SJSA1 (cell line): ENCODE data around the gene EBF4. TPM values are rescaled to one million over a fixed set of nuclear protein-coding genes. Genes with fewer than 3 reads are reported as not detected.
A peak's percentile ranks its signal among the peaks of the same experiment; 100 is the strongest.

ENCODE experiments used
- DNase-seq, 2 experiments: peaks; one replicate each; pipeline ENCODE4 v3.0.0-alpha.2; 2015 to 2020; ENCODE audit warnings: low spot score in 2 of 2, low read depth in 1 of 2
- H3K27ac ChIP-seq: fragments of 250-450 bp; sonication (Bioruptor Pico); 2 replicates; pipeline ENCODE4 v1.5.1; 2020; ENCODE audit warnings: mild to moderate bottlenecking, moderate library complexity
- H3K27me3 ChIP-seq: fragments of 250-450 bp; sonication (Bioruptor Pico); replicated peaks from 2 replicates; pipeline ENCODE4 v1.5.1; 2020; ENCODE audit warnings: mild to moderate bottlenecking, moderate library complexity
- H3K36me3 ChIP-seq: fragments of 250-450 bp; sonication (Bioruptor Pico); 2 replicates; pipeline ENCODE4 v1.5.1; 2020; ENCODE audit warnings: mild to moderate bottlenecking
- H3K4me1 ChIP-seq: fragments of 250-450 bp; sonication (Bioruptor Pico); replicated peaks from 2 replicates; pipeline ENCODE4 v1.6.1; 2021; ENCODE audit warnings: mild to moderate bottlenecking
- H3K4me3 ChIP-seq: fragments of 250-450 bp; sonication (Bioruptor Pico); 2 replicates; pipeline ENCODE4 v1.5.1; 2020; ENCODE audit warnings: mild to moderate bottlenecking
- H3K9me3 ChIP-seq: fragments of 250-450 bp; sonication (Bioruptor Pico); replicated peaks from 2 replicates; pipeline ENCODE4 v1.5.1; 2020; ENCODE audit warnings: mild to moderate bottlenecking
- total RNA-seq: library from RNA; depleted of rRNA; stranded (reverse); fragments of >200 nt; shearing (Covaris generic); gene quantifications from 2 replicates; pipeline ENCODE4 v1.2.3, GENCODE V29; 2014

EBF4 gene
- total RNA-seq, 1 experiment from 2014 or later = 4.4 TPM

DNA sequence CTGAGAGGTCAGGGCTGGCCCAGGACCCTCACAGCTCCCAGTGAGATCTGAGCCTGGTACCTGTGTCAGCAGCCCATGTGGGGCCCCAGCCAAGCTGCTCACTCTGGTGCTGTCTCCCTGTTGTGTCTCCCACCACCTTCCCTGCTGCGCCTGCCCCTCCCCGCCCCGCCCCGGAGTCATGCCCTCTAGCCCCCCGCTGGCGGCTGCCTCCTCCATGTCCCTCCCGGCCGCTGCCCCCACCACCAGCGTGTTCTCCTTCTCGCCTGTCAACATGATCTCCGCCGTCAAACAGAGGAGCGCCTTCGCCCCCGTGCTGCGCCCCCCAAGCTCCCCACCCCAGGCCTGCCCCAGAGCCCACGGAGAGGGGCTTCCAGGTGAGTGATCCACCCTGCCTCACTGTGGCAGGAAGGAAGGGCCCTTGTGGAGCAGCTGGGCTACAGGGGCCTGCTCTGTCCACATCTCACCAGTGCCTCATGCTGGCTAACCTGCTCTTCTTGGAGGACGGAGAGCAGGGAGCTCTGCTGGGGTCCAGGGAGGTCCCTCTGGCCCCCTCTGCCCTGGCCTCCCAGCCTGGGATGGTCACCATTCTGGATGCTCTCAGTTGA is 63.0 kb downstream of the EBF4 start:
- no peak overlapping the region for H3K27ac ChIP-seq
- no peak overlapping the region for H3K4me3 ChIP-seq
- peaks cover 8% of the 10 kb centered on the region; the same call in 1 of the 2 replicates for H3K9me3 ChIP-seq
- peaks cover 26% of the 10 kb centered on the region for H3K4me1 ChIP-seq
- no peaks in the 10 kb centered on the region; the same call in 1 of the 2 replicates for H3K27me3 ChIP-seq
- peaks cover 10% of the 10 kb centered on the region; the same call in 1 of the 2 replicates for H3K36me3 ChIP-seq
- DNase-seq = no peak

DNA sequence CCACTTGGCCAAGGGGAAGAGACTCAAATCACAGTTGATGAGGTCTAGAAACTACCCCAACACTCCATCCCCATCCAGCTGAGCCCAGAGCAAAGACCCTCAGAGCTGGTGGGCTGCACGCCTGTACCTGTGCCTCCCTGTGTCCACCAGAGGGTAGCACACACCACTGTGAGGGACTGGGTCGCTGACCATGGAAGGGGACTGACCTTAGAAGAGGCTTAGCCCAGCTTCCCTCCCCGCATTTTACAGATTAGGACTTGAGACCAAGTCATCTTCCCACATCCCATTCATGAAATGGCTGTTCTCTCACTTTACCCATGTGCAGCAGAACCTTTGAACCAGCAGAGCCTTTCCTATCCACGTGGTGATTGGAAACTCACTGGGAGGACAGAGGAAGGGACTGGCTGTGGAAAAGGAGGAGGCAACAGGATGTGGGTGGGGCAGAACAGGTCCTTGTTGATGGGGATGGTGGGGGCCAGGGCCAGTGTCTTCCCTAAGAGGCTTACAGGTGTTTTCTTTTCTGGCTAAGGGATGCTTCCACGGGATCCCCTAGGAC is 63.6 kb downstream of the EBF4 start:
- H3K36me3 ChIP-seq = peaks cover 10% of the 10 kb centered on the region; the same call in 1 of the 2 replicates
- peak; percentile 26 to 62 for DNase-seq
- H3K4me1 ChIP-seq = peaks cover 21% of the 10 kb centered on the region
- H3K27ac ChIP-seq = no peak overlapping the region
- H3K9me3 ChIP-seq = peaks cover 8% of the 10 kb centered on the region; the same call in 1 of the 2 replicates
- no peaks in the 10 kb centered on the region for H3K27me3 ChIP-seq
- H3K4me3 ChIP-seq = no peak overlapping the region

DNA sequence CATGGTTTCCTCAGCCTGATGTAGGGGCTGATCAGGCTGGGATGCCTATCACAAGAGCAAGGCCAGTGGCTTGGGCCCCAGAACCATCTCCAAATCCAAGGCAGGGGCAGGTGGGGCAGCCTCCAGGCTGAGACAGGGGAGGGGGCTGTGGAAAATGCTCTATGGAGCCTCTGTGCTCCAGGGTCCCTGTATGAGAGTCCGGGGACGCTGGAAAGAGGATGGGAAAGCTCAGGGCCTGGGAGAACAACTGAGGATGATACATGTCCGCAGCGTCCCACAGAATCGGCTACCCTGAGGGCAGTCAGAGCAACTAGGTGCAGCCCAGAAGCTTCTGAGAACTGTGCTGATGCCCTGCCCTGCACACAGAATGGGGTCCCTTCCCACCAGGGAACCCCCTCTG is 64.4 kb downstream of the EBF4 start:
- peaks cover 7% of the 10 kb centered on the region; the same call in 1 of the 2 replicates for H3K36me3 ChIP-seq
- peaks cover 8% of the 10 kb centered on the region; the same call in 1 of the 2 replicates for H3K9me3 ChIP-seq
- no peak overlapping the region for H3K4me3 ChIP-seq
- H3K4me1 ChIP-seq = peaks cover 13% of the 10 kb centered on the region
- no peak for DNase-seq
- no peak overlapping the region for H3K27ac ChIP-seq
- H3K27me3 ChIP-seq = no peaks in the 10 kb centered on the region

DNA sequence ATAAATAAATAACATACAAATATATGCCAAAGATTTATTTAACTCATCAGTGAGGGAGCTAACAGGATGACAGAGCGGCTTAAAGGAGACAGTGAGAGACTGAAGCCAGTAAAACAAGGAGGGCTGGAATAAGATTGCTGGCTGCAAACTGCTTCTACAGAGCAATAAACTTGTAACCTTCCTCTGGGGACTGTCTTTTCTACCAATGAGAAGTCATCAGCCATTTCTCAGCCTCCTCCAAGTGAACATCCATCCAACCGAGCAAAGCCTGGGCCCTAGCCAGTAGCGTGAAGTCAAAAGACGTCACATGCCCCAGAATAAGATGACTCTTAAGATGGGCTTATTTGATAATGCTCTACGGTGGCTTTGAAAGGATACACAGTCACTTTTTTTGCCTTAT is 65.4 kb downstream of the EBF4 start:
- peaks cover 5% of the 10 kb centered on the region; the same call in 1 of the 2 replicates for H3K9me3 ChIP-seq
- H3K4me3 ChIP-seq = no peak overlapping the region
- peaks cover 3% of the 10 kb centered on the region for H3K4me1 ChIP-seq
- no peaks in the 10 kb centered on the region for H3K27me3 ChIP-seq
- no peak overlapping the region for H3K27ac ChIP-seq
- DNase-seq = no peak
- H3K36me3 ChIP-seq = no peaks in the 10 kb centered on the region; the same call in 1 of the 2 replicates

DNA sequence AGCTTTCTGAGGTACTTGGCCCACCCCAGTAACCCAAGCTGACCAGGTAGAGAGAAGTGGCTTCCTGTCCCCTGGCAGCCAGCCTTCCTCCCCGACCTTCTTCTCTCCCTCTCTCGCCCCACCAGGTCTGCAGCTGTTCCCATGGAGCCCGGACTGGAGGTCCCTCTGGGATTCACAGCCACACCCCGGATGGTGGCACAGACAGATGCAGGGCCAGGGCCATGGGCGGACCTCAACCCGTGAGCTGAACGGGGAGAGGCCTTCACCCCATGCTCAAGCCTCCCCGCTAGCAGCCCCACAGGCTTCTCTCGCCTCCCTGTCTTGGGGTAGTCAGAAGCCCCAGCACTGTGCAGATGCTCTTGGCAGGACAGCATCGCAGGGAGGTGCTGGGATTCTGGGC is 66.6 kb downstream of the EBF4 start:
- H3K4me1 ChIP-seq = no peaks in the 10 kb centered on the region
- H3K27ac ChIP-seq = no peak overlapping the region
- H3K27me3 ChIP-seq = no peaks in the 10 kb centered on the region

DNA sequence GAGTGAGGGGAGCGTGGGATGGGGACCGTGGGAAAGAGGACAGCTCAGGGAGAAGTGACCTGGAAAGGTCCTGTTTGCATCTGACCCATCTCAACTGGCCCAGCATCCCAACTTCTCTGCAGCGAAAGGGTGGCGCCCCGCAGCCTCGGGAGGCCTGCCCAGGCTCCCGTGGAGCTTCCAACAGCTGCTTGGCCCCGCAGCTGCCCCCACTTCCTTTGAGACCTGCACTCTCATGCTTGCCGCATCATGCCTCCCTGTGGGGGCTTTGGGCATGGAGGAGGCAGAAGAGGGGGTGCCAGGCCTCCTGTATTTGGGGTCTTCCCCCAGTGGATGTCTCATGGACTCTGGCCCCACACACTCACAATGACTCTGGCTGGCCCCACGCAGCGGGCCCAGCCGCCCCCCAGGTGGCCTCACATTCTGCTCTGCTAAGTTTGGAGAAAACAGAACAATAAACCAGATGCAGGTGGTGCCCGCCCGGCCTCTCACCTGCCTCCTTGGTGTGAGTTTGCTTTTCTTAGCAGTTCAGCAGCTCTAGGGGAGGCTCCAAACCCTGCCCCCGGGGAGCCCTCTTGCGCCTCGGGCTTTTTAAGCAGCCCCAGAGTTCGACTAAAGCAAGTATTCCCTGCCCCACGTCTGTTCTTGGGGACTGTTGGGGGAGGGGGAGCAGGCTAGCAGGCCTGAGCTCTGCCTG is 67.2 kb downstream of the EBF4 start:
- no peaks in the 10 kb centered on the region for H3K27me3 ChIP-seq
- H3K36me3 ChIP-seq = no peaks in the 10 kb centered on the region
- H3K4me1 ChIP-seq = no peaks in the 10 kb centered on the region
- H3K9me3 ChIP-seq = peaks cover 5% of the 10 kb centered on the region; the same call in 1 of the 2 replicates
- H3K4me3 ChIP-seq = no peak overlapping the region
- DNase-seq = no peak
- H3K27ac ChIP-seq = no peak overlapping the region

More for the DNA sequence above, 66.6 kb downstream of the EBF4 start:
- Histone ChIP-seq H3K4me3 (no peak overlapping the region), H3K36me3 (no peaks in the 10 kb centered on the region), H3K9me3 (peaks cover 5% of the 10 kb centered on the region; the same call in 1 of the 2 replicates)
- no peak for DNase-seq

DNA sequence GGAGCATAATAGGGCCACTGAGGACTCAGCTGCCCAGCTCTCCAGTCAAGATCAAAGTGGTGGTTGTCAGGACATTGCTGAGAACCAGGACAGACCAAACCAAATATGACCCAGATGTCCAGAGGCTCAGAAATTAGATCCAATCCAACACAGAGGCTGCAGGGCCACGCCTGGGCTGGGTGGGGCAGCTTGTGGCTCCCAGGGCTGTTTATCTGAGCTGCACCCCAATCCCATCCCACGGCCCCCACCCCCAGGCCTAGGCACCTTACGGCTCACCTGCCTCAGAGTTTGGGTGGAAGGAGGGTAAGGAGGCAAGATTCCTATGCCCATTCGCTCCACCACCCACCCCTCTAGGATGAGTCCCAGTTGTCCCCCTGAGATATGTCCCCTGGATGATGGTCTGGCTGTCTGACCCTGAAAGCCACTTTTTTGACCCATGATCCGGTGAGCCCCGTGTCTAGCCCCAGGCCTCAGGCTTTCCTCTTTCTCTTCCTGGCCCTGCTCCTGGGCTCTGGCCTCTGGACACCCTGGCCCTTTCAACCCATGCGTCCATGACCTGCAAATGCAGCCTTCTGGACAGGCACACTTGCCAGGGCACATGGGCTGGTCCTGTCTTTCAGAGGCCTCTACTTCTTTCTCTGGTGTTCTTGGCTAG is 67.8 kb downstream of the EBF4 start:
- H3K4me3 ChIP-seq = no peak overlapping the region
- no peaks in the 10 kb centered on the region for H3K4me1 ChIP-seq
- no peak overlapping the region for H3K27ac ChIP-seq
- H3K36me3 ChIP-seq = no peaks in the 10 kb centered on the region
- DNase-seq = no peak
- H3K27me3 ChIP-seq = 0 out of 2 replicates have a peak, but pooled peaks cover under 1% of the 10 kb centered on the region
- H3K9me3 ChIP-seq = peaks cover 5% of the 10 kb centered on the region; the same call in 1 of the 2 replicates

DNA sequence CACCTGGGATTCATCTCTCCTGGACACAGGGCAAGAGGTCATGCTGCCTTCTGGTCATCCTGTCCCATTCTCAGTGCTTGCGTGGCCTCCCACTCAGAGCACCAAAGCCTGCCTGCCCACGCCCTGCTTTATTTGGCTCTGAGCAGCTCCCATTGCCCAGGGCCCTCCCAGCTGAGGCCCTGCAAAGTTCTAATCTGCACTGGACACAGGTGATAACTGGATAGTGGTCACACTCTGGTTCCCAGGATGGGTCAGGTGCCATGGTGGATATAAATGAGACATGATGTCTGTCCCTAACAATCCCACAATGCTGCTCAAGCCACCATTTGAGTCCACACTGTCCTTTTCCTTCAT is 68.3 kb downstream of the EBF4 start:
- Histone ChIP-seq H3K27me3 (0 out of 2 replicates have a peak, but pooled peaks cover 4% of the 10 kb centered on the region), H3K27ac (no peak overlapping the region), H3K36me3 (no peaks in the 10 kb centered on the region), H3K4me1 (no peaks in the 10 kb centered on the region), H3K9me3 (peaks cover 4% of the 10 kb centered on the region; the same call in 1 of the 2 replicates), H3K4me3 (no peak overlapping the region)
- no peak for DNase-seq

DNA sequence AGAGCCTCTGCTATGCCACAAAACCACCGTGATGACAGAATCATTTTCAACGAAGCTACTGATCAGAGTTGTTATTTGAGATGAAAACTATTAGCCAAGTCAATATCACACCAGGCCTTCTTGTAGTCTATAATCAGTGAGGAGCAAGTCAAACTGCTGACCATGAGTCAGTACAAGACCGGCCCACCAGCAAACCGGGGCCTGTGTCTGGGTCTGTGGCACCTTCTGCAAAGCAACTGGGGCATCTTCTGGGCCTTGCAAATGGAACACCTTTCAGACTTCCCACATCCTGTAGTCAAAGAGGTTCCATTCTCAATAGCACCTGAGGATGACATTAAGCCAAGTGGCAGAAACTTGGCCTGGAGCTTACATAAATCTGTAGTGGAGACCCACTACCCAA is 69.3 kb downstream of the EBF4 start:
- Histone ChIP-seq H3K4me1 (no peaks in the 10 kb centered on the region), H3K36me3 (no peaks in the 10 kb centered on the region), H3K27ac (no peak overlapping the region), H3K9me3 (no peaks in the 10 kb centered on the region), H3K4me3 (no peak overlapping the region), H3K27me3 (0 out of 2 replicates have a peak, but pooled peaks cover 7% of the 10 kb centered on the region)
- no peak for DNase-seq

DNA sequence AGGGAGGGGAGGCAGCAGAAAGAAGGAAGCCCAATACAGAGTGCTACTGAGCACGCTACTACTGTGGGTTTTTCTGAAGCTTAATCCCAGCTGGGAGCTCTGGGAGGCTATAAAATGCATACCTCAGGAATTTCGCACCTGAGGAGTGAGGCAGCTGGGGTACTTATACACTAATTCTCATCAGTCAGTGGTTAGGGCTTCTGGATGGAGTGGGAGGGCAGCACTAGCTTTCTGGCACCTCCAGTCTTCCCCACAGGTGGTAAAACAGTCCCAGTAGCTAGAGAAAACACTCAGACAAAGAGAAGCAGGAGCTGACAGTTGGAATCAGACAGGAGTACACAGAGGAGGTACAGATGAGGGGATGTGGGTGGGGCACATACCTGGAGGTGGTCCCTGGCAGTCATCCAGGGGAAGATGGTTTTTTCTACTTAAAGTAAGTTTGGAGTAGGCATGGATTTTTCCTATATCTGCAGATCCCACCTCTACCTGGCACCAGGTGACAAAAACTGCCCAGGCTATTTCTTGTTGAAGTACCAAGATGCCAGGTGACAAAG is 70.1 kb downstream of the EBF4 start:
- H3K27ac ChIP-seq = no peak overlapping the region
- no peak overlapping the region for H3K4me3 ChIP-seq
- DNase-seq = no peak
- H3K4me1 ChIP-seq = no peaks in the 10 kb centered on the region
- H3K36me3 ChIP-seq = no peaks in the 10 kb centered on the region
- 0 out of 2 replicates have a peak, but pooled peaks cover 7% of the 10 kb centered on the region for H3K27me3 ChIP-seq
- no peaks in the 10 kb centered on the region for H3K9me3 ChIP-seq

DNA sequence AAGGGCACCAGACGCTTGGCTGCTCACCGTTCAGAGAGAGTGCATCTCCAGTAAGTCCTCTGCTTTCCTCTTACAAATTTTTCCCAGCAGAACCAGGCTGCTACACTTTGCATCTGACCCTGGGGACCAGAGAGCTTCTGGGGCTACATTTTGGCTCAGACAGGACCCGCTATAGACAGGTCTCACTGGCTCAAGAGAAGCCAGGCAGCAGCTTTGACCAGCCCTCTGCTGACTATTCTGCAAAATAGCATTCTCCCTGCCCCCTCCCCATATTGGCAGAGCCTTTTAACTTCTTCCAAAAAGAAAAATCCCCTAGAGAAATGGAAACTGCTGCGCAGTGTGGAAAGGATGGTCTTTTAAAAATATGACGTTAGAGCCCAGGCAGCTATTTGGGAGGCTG is 70.6 kb downstream of the EBF4 start:
- no peak for DNase-seq
- H3K36me3 ChIP-seq = no peaks in the 10 kb centered on the region
- no peak overlapping the region for H3K27ac ChIP-seq
- no peaks in the 10 kb centered on the region for H3K9me3 ChIP-seq
- H3K4me1 ChIP-seq = no peaks in the 10 kb centered on the region
- H3K27me3 ChIP-seq = 0 out of 2 replicates have a peak, but pooled peaks cover 7% of the 10 kb centered on the region
- H3K4me3 ChIP-seq = no peak overlapping the region

DNA sequence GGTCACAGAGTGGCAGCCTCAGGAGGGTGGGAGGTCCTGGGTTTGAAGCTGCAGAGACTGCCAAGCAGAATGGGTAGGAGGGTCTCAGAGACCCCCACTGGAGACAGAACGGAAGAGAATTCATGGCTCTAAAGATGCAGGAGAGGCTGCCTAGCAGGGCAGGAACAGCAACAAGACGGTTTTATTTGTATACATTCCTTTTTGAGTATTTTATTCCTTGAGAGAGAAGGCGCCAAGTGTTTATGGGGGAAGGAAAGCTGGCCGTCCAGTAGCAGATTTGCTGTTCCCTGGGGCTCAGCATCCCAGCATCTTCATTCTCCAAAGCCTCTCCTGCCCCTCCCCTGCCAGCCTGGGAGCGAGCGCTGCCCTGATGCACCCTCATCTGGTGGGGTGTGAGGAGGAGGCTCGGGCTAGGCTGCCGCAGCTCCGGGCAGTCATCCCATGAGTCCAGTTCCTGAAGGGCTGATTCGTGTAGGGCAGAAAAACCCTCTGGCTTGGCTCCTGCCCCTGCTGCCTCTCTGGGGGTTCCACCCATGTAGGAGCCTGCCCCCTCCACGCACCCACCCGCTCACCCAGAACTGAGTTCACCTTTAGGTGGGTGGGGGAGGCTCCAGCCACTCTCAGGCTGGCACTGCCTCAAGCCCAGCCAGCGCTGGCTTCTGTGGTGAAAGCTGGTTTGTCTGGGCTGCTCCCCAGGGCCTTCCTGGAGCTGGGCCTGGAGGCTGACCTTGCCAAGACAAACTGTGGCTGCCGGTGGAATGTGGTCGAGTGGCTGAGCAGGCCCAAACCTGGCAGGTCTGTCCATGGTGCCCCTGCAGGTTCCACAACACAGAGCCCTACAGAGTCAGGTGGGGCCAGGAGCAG is 75.4 kb downstream of the EBF4 start:
- no peak for DNase-seq
- Histone ChIP-seq H3K36me3 (no peaks in the 10 kb centered on the region), H3K4me1 (peaks cover 12% of the 10 kb centered on the region; the same call in 1 of the 2 replicates), H3K27ac (no peak overlapping the region), H3K4me3 (no peak overlapping the region), H3K27me3 (0 out of 2 replicates have a peak, but pooled peaks cover 7% of the 10 kb centered on the region), H3K9me3 (no peaks in the 10 kb centered on the region)

DNA sequence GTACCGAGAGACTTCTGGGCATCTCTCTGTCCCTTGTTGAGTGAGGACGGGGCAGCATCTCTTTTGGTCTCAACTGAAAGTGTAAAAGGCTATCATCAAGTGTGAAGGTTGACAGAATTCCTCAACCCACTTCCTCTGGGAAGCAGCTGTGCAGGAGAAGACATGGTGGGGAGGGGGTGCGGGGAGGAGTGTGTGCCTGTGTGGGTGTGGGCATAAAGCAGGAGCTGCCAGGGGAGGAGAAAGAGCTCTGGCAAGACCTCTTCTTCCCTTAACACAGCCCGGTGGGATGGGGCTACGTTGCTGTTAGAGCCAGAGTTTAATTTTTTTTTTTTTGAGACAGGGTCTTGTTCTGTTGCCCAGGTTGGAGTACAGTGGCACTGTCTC is 76.0 kb downstream of the EBF4 start:
- no peaks in the 10 kb centered on the region for H3K9me3 ChIP-seq
- no peaks in the 10 kb centered on the region for H3K36me3 ChIP-seq
- no peak overlapping the region for H3K4me3 ChIP-seq
- 0 out of 2 replicates have a peak, but pooled peaks cover 7% of the 10 kb centered on the region for H3K27me3 ChIP-seq
- no peak overlapping the region for H3K27ac ChIP-seq
- H3K4me1 ChIP-seq = peaks cover 12% of the 10 kb centered on the region; the same call in 1 of the 2 replicates
- no peak for DNase-seq
